SU-DHL-6 (cell line): Measurements from ENCODE around the gene RRAD.
"Not testable (repeated sequence)": the region's sequence is repeated elsewhere in the genome, so short reads cannot be mapped to it uniquely, and the experiment has no call there.

Source experiments
- H2AFZ ChIP-seq: fragments of 200-600 bp; sonication (generic); 2 replicates; pipeline ENCODE4 v1.6.1; 2014; ENCODE audit warnings: low read depth, mild to moderate bottlenecking, moderate library complexity, mixed read lengths, antibody characterized with exemption, low read length; ENCODE audit not compliant: severe bottlenecking
- H3F3A ChIP-seq: fragments of 200-600 bp; shearing (Covaris generic); 2 replicates; pipeline ENCODE4 v1.6.0; 2016; ENCODE audit warnings: antibody characterized with exemption, mild to moderate bottlenecking; ENCODE audit not compliant: insufficient read depth
- H3K27ac ChIP-seq: fragments of 200-600 bp; sonication (generic); 2 replicates; pipeline ENCODE4 v1.5.1; 2016; ENCODE audit warnings: low read depth, mild to moderate bottlenecking, low read length, moderate library complexity, mixed read lengths
- H3K27me3 ChIP-seq: fragments of 200-600 bp; sonication (generic), shearing (Covaris generic); 2 replicates; pipeline ENCODE4 v1.6.0; 2014; ENCODE audit warnings: mild to moderate bottlenecking, low read length
- H3K36me3 ChIP-seq: fragments of 200-600 bp; sonication (generic); 2 replicates; pipeline ENCODE4 v1.6.1; 2014; ENCODE audit warnings: mild to moderate bottlenecking, low read length, mixed read lengths
- H3K4me2 ChIP-seq: fragments of 300-600, 200-600 bp; shearing (Covaris generic), sonication (generic); 2 replicates; pipeline ENCODE4 v1.6.0; 2014; ENCODE audit warnings: low read length, low read depth, mild to moderate bottlenecking; ENCODE audit not compliant: poor library complexity, severe bottlenecking
- H3K4me3 ChIP-seq: fragments of 200-600 bp; sonication (generic); 2 replicates; pipeline ENCODE4 v1.5.1; 2014; ENCODE audit warnings: antibody characterized with exemption, low read length, mild to moderate bottlenecking, mixed read lengths; ENCODE audit not compliant: insufficient read depth, poor library complexity, severe bottlenecking
- H3K79me2 ChIP-seq: fragments of 200-600 bp; sonication (generic); 2 replicates; pipeline ENCODE4 v1.6.1; 2014; ENCODE audit warnings: mild to moderate bottlenecking, low read length, moderate library complexity; ENCODE audit not compliant: insufficient read depth
- H3K9ac ChIP-seq: fragments of 200-600 bp; sonication (generic); 2 replicates; pipeline ENCODE4 v1.7.0; 2014; ENCODE audit warnings: mild to moderate bottlenecking, low read length
- H3K9me2 ChIP-seq: fragments of 200-600 bp; sonication (generic); replicated peaks from 2 replicates; pipeline ENCODE4 v1.6.1; 2014; ENCODE audit warnings: low read length; ENCODE audit not compliant: insufficient read depth
- H3K9me3 ChIP-seq: fragments of 200-600 bp; sonication (generic); 2 replicates; pipeline ENCODE4 v1.6.1; 2014; ENCODE audit warnings: low read length, mixed read lengths; ENCODE audit not compliant: insufficient read depth
- H4K20me1 ChIP-seq: fragments of 200-600 bp; sonication (generic); 2 replicates; pipeline ENCODE4 v1.6.1; 2014; ENCODE audit warnings: low read depth, mild to moderate bottlenecking, antibody characterized with exemption, low read length, moderate library complexity, mixed read lengths
- EZH2phosphoT487 ChIP-seq: fragments of 200-600 bp; sonication (generic), shearing (Covaris generic); conservative IDR thresholded peaks from 2 replicates; pipeline ENCODE4 v1.6.1; 2018; ENCODE audit warnings: mild to moderate bottlenecking, antibody characterized with exemption, low read length, moderate library complexity, mixed read lengths
- TF ChIP-seq, protein P1 (sequence below): fragments of 200-600 bp; sonication (generic); IDR thresholded peaks from one replicate; pipeline ENCODE4 v1.5.1; 2017; ENCODE audit warnings: antibody characterized with exemption, mild to moderate bottlenecking, low read length, moderate library complexity; ENCODE audit not compliant: insufficient read depth, poor library complexity, severe bottlenecking

Gene RRAD

DNA sequence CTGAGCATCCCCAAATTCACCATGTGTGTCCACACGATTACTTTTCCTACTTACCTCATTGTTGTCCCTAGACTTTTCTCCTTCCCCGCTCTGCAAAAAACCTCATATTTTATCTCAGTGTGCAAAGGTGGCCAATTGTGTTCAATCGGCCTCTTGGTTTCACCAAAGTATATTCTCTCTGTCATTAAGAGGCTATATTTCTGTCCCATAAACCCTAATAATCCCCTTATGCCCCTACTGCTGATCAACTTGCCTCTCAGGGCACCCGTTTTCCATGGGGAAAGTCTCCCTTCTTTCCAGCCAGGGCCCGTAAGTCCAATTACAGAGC lies 21.6 kb upstream of the RRAD start:
- no peaks in the 10 kb centered on the region for H3K27me3 ChIP-seq
- no peaks in the 10 kb centered on the region for H3K9me2 ChIP-seq
- no peaks in the 10 kb centered on the region for H3K79me2 ChIP-seq
- TF ChIP-seq EZH2phosphoT487 = no peak
- TF ChIP-seq, protein P1, sequence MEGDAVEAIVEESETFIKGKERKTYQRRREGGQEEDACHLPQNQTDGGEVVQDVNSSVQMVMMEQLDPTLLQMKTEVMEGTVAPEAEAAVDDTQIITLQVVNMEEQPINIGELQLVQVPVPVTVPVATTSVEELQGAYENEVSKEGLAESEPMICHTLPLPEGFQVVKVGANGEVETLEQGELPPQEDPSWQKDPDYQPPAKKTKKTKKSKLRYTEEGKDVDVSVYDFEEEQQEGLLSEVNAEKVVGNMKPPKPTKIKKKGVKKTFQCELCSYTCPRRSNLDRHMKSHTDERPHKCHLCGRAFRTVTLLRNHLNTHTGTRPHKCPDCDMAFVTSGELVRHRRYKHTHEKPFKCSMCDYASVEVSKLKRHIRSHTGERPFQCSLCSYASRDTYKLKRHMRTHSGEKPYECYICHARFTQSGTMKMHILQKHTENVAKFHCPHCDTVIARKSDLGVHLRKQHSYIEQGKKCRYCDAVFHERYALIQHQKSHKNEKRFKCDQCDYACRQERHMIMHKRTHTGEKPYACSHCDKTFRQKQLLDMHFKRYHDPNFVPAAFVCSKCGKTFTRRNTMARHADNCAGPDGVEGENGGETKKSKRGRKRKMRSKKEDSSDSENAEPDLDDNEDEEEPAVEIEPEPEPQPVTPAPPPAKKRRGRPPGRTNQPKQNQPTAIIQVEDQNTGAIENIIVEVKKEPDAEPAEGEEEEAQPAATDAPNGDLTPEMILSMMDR = no peak
- no peak overlapping the region for H3K4me3 ChIP-seq
- no peaks in the 10 kb centered on the region for H3K9me3 ChIP-seq
- H4K20me1 ChIP-seq = no peaks in the 10 kb centered on the region
- H2AFZ ChIP-seq = no peak overlapping the region
- no peaks in the 10 kb centered on the region for H3F3A ChIP-seq
- H3K36me3 ChIP-seq = no peaks in the 10 kb centered on the region
- no peak overlapping the region for H3K4me2 ChIP-seq
- no peak overlapping the region for H3K27ac ChIP-seq
- no peak overlapping the region for H3K9ac ChIP-seq

DNA sequence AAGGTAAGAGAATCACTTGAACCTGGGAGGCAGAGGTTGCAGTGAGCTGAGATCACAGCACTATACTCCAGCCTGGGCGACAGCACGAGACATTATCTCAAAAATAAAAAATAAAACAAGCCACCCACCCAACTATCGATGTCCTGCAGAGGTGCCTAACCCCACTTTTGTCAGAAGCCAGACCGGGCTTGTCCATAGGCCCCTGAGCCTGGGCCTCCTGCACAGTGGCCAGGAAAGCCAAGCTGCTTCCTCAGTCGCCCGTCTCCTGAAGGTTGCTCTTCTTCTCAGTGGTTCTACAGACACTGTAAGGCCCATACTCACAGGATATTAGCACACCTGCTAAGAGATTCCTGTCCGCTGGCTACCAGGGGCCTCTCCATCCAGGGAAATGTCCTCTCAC lies 21.2 kb upstream of the RRAD start:
- Histone ChIP-seq H3K4me2 (no peak overlapping the region), H3F3A (no peaks in the 10 kb centered on the region), H3K9me2 (no peaks in the 10 kb centered on the region), H3K79me2 (no peaks in the 10 kb centered on the region), H3K4me3 (no peak overlapping the region), H3K9me3 (no peaks in the 10 kb centered on the region), H4K20me1 (no peaks in the 10 kb centered on the region), H3K9ac (no peak overlapping the region), H3K27ac (no peak overlapping the region), H3K27me3 (no peaks in the 10 kb centered on the region), H2AFZ (no peak overlapping the region), H3K36me3 (no peaks in the 10 kb centered on the region)
- TF ChIP-seq EZH2phosphoT487 = no peak
- TF ChIP-seq, protein P1 = no peak

DNA sequence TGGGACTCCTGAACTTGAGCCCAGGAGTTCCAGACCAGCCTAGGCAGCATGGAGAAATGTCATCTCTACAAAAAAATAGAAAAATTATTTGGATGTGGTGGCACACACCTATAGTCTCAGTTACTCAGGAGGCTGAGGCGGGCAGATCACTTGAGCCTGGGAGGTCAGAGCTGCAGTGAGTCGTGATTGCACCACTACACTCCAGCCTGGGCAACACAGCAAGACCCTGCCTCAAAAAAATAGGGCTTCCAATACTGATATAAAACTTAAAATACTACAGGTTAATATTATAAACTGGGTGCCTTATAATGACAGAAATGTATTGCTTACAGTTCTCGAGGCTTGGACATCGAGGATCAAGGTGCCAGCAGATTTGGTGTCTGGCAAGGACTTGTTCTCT lies 20.6 kb upstream of the RRAD start:
- H3K27me3 ChIP-seq = no peaks in the 10 kb centered on the region
- H3K79me2 ChIP-seq = no peaks in the 10 kb centered on the region
- TF ChIP-seq EZH2phosphoT487 = no peak
- TF ChIP-seq, protein P1 = no peak

DNA sequence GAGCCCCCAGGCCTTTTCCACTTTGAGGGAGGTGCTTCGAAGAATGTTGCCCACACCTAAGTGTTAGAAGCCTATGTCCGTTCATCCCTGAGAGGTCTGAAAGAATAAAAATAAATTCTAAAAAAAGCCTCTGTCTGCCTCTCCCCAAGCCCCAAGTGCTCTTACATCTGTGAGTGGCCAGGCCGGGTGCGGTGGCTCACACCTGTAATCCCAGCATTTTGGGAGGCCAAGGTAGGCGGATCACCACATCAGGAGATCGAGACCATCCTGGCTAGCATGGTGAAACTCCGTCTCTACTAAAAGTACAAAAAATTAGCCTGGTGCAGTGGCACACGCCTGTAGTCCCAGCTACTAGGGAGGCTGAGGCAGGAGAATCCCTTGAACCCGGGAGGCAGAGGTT lies 19.6 kb upstream of the RRAD start:
- not testable (repeated sequence) for H3K27ac ChIP-seq, H3K9me2 ChIP-seq, H3K79me2 ChIP-seq, H3F3A ChIP-seq, H3K27me3 ChIP-seq, H3K4me2 ChIP-seq, H3K4me3 ChIP-seq, H3K9ac ChIP-seq, H2AFZ ChIP-seq, H4K20me1 ChIP-seq, H3K36me3 ChIP-seq, H3K9me3 ChIP-seq

More for the DNA sequence above, 20.6 kb upstream of the RRAD start:
- H3F3A ChIP-seq = no peaks in the 10 kb centered on the region
- no peak overlapping the region for H3K27ac ChIP-seq
- H3K4me3 ChIP-seq = no peak overlapping the region
- H3K9me2 ChIP-seq = no peaks in the 10 kb centered on the region
- no peaks in the 10 kb centered on the region for H4K20me1 ChIP-seq
- no peak overlapping the region for H3K9ac ChIP-seq
- H3K9me3 ChIP-seq = no peaks in the 10 kb centered on the region
- no peaks in the 10 kb centered on the region for H3K36me3 ChIP-seq
- no peak overlapping the region for H2AFZ ChIP-seq
- no peak overlapping the region for H3K4me2 ChIP-seq
